ENCODE results near the gene ILF2. TPM values are rescaled to one million over a fixed set of nuclear protein-coding genes. Genes with fewer than 3 reads are reported as not detected.
A peak's percentile ranks its signal among the peaks of the same experiment; 100 is the strongest.

The ILF2 gene
- total and polyA plus RNA-seq, 9 donors = 158 to 217 (median 179) TPM

DNA sequence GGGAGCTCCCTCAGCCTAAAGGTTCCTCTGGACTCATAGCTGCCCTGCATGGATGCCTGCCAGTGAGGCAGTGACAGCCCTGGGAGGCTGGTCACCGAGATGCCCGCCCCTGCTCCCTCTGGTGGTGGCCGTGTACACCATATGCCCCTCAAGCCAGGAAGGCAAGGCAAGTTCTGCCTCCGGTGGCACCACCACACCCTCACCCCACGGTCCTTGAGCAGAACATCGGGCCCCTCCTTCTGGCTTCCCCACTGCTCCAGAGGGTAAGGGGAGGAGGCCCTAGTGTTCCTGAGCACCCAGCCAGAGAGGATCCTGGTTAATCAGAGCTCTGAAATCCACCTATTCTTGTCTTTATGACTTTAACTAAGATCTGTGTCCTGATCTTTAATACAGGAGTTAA lies 53.1 kb downstream of the ILF2 start:
- 31% methylated on average over 3 of the region's 6 CpGs for WGBS (ENCODE audit: insufficient coverage)
- peaks cover 17% of the 10 kb centered on the region for H3K36me3 ChIP-seq (ENCODE audit: control insufficient read depth, insufficient read depth, low read length)
- DNase-seq = peak; percentile 53

DNA sequence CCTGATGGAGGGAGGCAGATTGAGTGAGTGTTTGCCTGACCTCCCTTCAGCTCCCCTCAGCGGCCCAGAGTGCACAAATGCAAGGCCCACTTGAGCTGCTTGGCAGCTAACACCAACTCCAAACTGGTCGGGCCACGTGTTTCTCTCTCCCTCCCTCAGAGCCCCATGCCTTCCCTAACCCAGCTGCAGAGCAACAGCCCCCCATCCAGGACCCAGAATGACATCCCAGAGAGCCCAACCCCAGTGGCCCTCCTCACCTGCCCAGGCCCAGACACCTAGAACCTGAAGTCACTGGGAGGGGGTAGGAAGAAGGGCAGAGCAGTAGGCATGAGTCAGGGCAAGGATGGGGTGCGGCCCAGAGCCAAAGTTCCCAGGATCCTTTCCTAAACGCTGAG lies 53.9 kb downstream of the ILF2 start:
- Histone ChIP-seq H3K36me3 (ENCODE audit: control insufficient read depth, insufficient read depth, low read length) (peaks cover 13% of the 10 kb centered on the region), H3K4me3 (ENCODE audit: low read length) (no peak overlapping the region), H3K4me1 (ENCODE audit: control insufficient read depth, insufficient read depth, low read length) (peaks cover 37% of the 10 kb centered on the region), H3K9me3 (replicated peaks; ENCODE audit: control insufficient read depth, low read depth, low read length) (no peaks in the 10 kb centered on the region), H3K27me3 (ENCODE audit: control insufficient read depth, insufficient read depth, low read length) (no peaks in the 10 kb centered on the region), H3K27ac (ENCODE audit: low read length) (no peak overlapping the region)
- DNase-seq = no peak
- WGBS (ENCODE audit: insufficient coverage) = 63% methylated on average over 5 of the region's 5 CpGs

More for the DNA sequence above, 53.1 kb downstream of the ILF2 start:
- Histone ChIP-seq H3K4me1 (ENCODE audit: control insufficient read depth, insufficient read depth, low read length) (peaks cover 29% of the 10 kb centered on the region), H3K27ac (ENCODE audit: low read length) (no peak overlapping the region), H3K4me3 (ENCODE audit: low read length) (no peak overlapping the region), H3K27me3 (ENCODE audit: control insufficient read depth, insufficient read depth, low read length) (no peaks in the 10 kb centered on the region), H3K9me3 (replicated peaks; ENCODE audit: control insufficient read depth, low read depth, low read length) (no peaks in the 10 kb centered on the region)

DNA sequence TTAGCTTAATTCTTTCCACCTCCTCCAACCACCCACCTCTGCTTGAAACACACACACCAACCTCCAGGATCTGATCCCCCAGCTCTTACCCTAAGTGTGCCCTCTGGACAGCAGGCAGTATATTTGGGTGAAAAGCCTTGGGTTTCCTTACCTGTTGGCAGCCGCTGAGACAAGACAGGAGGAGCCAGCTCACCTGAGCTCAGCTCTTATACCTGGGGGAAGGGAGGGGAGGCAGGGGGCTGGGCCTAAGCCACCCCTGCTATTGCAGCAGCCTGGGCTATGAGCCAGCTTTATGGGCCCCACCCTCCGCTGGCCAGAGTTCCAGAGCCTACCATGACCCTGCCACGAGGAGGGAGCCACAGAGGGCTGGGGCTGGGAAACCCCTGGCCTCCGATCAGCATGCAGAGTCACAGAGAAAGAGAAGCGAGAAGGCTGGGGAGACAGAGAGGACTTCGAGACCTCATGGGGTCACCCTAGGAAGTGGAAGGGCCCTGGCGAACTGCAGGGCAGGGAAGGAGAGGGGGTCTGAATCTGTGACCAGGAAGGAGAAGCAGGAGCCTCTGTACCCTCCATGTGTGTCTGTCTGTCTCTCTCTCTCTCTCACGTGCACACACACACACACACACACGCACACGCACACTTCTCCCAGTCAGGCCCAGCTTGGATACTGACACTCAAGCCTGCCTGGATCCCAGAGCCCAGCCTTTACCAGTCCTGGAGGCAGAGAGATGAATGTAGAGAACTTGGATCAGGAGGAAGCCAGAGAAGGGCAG lies 54.5 kb downstream of the ILF2 start, which contains the start of gene S100A14:
TSS of gene S100A14 (minus strand) at position 182 of the 773 bp plus-strand sequence. CDS start 467 bp downstream, outside the sequence.
- no peak within 1 kb of the TSS for H3K27ac ChIP-seq (ENCODE audit: low read length)
- no peak within 1 kb of the TSS for H3K4me3 ChIP-seq (ENCODE audit: low read length)
- no peaks in the 10 kb centered on the region for H3K27me3 ChIP-seq (ENCODE audit: control insufficient read depth, insufficient read depth, low read length)
- peaks cover 13% of the 10 kb centered on the region for H3K36me3 ChIP-seq (ENCODE audit: control insufficient read depth, insufficient read depth, low read length)
- 44% methylated on average over 5 of the region's 10 CpGs for WGBS (ENCODE audit: insufficient coverage)
- no peaks in the 10 kb centered on the region for H3K9me3 ChIP-seq (replicated peaks; ENCODE audit: control insufficient read depth, low read depth, low read length)
- no peak for DNase-seq
- H3K4me1 ChIP-seq (ENCODE audit: control insufficient read depth, insufficient read depth, low read length) = peaks cover 39% of the 10 kb centered on the region

DNA sequence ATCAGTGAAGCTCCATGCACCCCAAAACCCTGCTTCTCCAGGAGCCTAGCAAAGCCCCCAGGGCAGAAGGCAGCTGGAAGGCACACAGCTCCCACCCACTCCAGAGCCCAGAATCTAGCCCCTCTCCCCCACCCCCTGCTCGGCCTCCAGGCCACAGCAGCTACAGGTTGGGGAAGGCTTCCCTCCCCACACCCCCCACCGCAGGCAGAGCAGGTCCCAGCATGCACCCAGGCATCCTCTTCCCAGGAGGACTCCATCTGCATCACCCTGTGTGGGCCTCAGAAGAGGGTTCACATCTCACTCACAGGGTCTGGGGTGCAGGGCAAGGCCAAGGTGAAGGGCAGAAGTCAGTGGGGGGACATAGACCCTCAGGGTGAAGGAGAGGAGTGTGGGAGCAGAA lies 55.4 kb downstream of the ILF2 start:
- no peaks in the 10 kb centered on the region for H3K27me3 ChIP-seq (ENCODE audit: control insufficient read depth, insufficient read depth, low read length)
- 80% methylated on average over 1 of the region's 2 CpGs for WGBS (ENCODE audit: insufficient coverage)
- DNase-seq = no peak
- no peak overlapping the region for H3K27ac ChIP-seq (ENCODE audit: low read length)
- H3K4me3 ChIP-seq (ENCODE audit: low read length) = no peak overlapping the region
- peaks cover 13% of the 10 kb centered on the region for H3K36me3 ChIP-seq (ENCODE audit: control insufficient read depth, insufficient read depth, low read length)
- H3K9me3 ChIP-seq (replicated peaks; ENCODE audit: control insufficient read depth, low read depth, low read length) = no peaks in the 10 kb centered on the region
- peaks cover 44% of the 10 kb centered on the region for H3K4me1 ChIP-seq (ENCODE audit: control insufficient read depth, insufficient read depth, low read length)

DNA sequence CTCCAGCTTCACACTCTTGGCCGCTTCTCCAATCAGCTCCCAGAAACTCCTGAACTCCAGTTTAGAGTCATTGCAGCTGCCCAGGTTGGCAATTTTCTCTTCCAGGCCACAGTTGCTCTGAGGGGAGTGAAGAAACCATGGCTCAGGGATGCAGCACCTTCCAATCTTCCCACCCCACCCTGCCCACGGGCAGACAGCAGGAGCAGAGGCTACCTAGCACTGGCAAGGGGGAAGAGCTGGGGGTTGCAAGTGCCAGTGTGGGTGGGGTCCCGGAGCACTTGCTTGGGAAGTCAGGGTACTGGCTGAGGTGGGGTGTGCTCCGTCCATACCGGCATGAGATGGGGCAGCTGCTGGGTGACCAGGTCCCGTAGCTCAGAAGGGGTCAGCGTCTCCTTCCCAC lies 55.9 kb downstream of the ILF2 start:
- no peaks in the 10 kb centered on the region for H3K9me3 ChIP-seq (replicated peaks; ENCODE audit: control insufficient read depth, low read depth, low read length)
- DNase-seq = no peak
- 83% methylated on average over 4 of the region's 7 CpGs for WGBS (ENCODE audit: insufficient coverage)
- no peak overlapping the region for H3K27ac ChIP-seq (ENCODE audit: low read length)
- H3K4me1 ChIP-seq (ENCODE audit: control insufficient read depth, insufficient read depth, low read length) = peaks cover 49% of the 10 kb centered on the region
- no peaks in the 10 kb centered on the region for H3K27me3 ChIP-seq (ENCODE audit: control insufficient read depth, insufficient read depth, low read length)
- H3K36me3 ChIP-seq (ENCODE audit: control insufficient read depth, insufficient read depth, low read length) = peaks cover 13% of the 10 kb centered on the region
- no peak overlapping the region for H3K4me3 ChIP-seq (ENCODE audit: low read length)

DNA sequence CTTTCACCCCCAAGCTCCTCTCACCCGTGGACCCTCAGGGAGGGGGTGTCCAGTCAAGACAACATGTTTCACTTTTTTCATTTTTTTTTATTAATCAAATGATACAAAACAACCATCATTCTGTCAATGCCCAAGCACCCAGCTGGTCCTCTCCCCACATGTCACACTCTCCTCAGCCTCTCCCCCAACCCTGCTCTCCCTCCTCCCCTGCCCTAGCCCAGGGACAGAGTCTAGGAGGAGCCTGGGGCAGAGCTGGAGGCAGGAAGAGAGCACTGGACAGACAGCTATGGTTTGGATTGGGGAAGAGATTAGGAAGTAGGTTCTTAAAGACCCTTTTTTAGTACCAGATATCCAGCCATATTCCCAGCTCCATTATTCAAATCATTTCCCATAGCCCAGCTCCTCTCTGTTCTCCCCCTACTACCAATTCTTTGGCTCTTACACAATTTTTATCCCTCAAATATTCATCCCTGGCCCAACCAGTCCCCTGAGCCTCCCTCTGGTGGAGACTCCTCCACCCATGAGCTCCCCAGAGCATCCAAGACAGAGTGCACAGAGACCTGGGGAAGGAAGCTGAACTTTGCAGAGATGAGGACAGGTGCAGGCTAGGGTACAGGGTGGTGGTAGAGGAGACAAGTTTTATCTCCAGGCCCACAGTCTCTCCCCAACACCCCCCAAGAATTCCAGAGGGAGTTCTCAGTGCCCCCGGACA lies 56.4 kb downstream of the ILF2 start:
- 69% methylated on average over 2 of the region's 2 CpGs for WGBS (ENCODE audit: insufficient coverage)
- peaks cover 9% of the 10 kb centered on the region for H3K36me3 ChIP-seq (ENCODE audit: control insufficient read depth, insufficient read depth, low read length)
- H3K9me3 ChIP-seq (replicated peaks; ENCODE audit: control insufficient read depth, low read depth, low read length) = no peaks in the 10 kb centered on the region
- H3K27ac ChIP-seq (ENCODE audit: low read length) = no peak overlapping the region
- peaks cover 54% of the 10 kb centered on the region for H3K4me1 ChIP-seq (ENCODE audit: control insufficient read depth, insufficient read depth, low read length)
- H3K27me3 ChIP-seq (ENCODE audit: control insufficient read depth, insufficient read depth, low read length) = no peaks in the 10 kb centered on the region
- H3K4me3 ChIP-seq (ENCODE audit: low read length) = no peak overlapping the region
- no peak for DNase-seq

DNA sequence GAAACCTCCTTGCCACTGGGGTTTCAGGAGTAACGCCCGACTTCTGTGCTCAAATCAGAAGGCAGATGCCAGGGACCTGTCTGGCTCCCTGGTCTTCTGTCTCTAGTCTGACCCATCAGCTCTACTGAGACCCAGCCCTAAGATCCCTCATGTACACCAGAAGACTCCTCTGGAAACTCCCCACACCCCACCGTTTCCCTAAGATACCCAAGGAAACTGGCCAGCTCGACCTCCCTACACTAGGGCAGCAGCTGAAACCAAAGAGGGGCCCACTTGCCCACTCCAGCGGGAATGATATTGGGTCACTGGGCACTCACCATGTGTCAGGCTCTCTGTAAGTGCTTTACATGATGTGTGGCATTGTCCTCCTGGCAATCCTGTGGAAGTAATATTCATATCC lies 57.4 kb downstream of the ILF2 start:
- Histone ChIP-seq H3K4me3 (ENCODE audit: low read length) (no peak overlapping the region), H3K36me3 (ENCODE audit: control insufficient read depth, insufficient read depth, low read length) (no peaks in the 10 kb centered on the region), H3K27ac (ENCODE audit: low read length) (no peak overlapping the region), H3K27me3 (ENCODE audit: control insufficient read depth, insufficient read depth, low read length) (no peaks in the 10 kb centered on the region), H3K4me1 (ENCODE audit: control insufficient read depth, insufficient read depth, low read length) (peaks cover 63% of the 10 kb centered on the region), H3K9me3 (replicated peaks; ENCODE audit: control insufficient read depth, low read depth, low read length) (no peaks in the 10 kb centered on the region)
- no peak for DNase-seq
- 76% methylated on average over 3 of the region's 5 CpGs for WGBS (ENCODE audit: insufficient coverage)

DNA sequence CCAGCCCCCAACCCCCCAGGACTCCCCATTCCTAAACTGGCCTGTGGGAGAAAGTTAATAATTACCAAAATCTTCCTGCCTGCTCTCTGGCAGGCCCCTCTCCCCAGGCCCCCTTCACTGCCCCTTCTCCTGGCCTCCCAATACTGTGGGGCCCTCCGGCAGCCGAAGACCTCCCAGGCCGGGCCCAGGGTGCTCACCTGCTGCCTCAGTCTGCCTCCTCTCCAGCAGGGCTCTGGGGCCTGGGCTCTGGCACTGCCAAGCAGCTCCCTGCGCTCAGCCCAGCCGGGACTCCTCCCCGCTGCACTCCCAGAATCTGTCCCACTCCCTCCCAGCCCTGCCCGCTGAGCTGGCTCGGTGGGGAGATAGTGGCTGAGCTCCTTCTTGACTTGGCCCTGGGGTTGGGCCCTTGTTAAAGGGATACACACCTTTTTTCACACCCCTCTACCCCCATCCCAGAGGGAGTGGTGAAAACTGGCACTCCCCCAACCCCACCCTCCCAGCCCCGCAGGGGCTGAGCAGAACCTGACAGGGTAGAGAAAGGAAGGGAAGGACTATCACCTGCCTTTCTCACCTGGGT lies 58.0 kb downstream of the ILF2 start, which contains the start of gene S100A16:
TSS of gene S100A16 (minus strand) at position 383 of the 577 bp plus-strand sequence. CDS start 4,986 bp downstream, outside the sequence.
- peak within 1 kb of the TSS; percentile 60 for H3K4me3 ChIP-seq (ENCODE audit: low read length)
- WGBS (ENCODE audit: insufficient coverage) = 3% methylated on average over 4 of the region's 9 CpGs
- H3K9me3 ChIP-seq (replicated peaks; ENCODE audit: control insufficient read depth, low read depth, low read length) = no peaks in the 10 kb centered on the region
- H3K36me3 ChIP-seq (ENCODE audit: control insufficient read depth, insufficient read depth, low read length) = peaks cover 2% of the 10 kb centered on the region
- H3K27ac ChIP-seq (ENCODE audit: low read length) = peak within 1 kb of the TSS; percentile 84
- no peaks in the 10 kb centered on the region for H3K27me3 ChIP-seq (ENCODE audit: control insufficient read depth, insufficient read depth, low read length)
- peak; percentile 78 for DNase-seq
- H3K4me1 ChIP-seq (ENCODE audit: control insufficient read depth, insufficient read depth, low read length) = peaks cover 67% of the 10 kb centered on the region

DNA sequence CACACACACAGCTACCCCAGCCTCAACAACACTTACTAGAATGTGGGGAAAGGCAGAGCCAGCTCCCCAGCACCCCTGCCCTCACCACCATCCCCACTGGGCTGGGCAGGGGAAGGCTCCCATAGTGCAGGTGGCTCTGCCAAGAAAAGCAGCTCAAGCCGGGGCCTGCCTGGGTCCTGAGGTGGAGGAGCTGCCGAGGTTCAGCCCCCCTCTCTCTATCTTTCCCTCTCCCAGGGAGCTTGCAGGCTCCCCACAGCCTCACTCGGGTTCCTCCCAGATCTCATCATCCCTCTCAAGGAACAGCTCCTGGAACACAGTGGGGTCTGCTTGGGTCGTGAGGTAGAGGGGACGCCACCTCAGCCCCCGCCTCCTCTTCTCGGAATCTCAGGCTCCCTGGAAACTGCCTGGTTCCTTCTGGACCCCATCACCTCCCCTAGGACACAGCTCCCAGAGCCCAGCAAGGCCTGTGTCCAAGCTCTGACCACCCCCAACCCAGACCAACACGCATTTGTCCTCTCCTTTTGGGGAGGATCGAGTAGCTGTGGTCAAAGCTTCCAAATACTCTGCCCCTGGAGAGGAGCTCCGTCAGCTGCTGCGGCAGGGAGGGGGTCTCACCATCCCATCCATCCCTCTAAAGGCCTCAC lies 58.6 kb downstream of the ILF2 start:
- H3K27me3 ChIP-seq (ENCODE audit: control insufficient read depth, insufficient read depth, low read length) = no peaks in the 10 kb centered on the region
- peak overlapping the region; percentile 84 for H3K27ac ChIP-seq (ENCODE audit: low read length)
- H3K4me1 ChIP-seq (ENCODE audit: control insufficient read depth, insufficient read depth, low read length) = peaks cover 65% of the 10 kb centered on the region
- H3K4me3 ChIP-seq (ENCODE audit: low read length) = peak overlapping the region; percentile 60
- 35% methylated on average over 2 of the region's 11 CpGs for WGBS (ENCODE audit: insufficient coverage)
- peak; percentile 60 for DNase-seq
- H3K9me3 ChIP-seq (replicated peaks; ENCODE audit: control insufficient read depth, low read depth, low read length) = no peaks in the 10 kb centered on the region
- peaks cover 7% of the 10 kb centered on the region for H3K36me3 ChIP-seq (ENCODE audit: control insufficient read depth, insufficient read depth, low read length)

All from muscle of leg (tissue), 11 donors.